Keratinocyte (primary cell): ENCODE results near the gene PTGS2.

Experiments
- EZH2 ChIP-seq: IDR thresholded peaks from one replicate; pipeline ENCODE4 v1.6.1; 2012; ENCODE audit warnings: inconsistent platforms, mild to moderate bottlenecking, low read length, moderate library complexity
- TF ChIP-seq, protein P1 (sequence below), 3 experiments: IDR thresholded peaks in 1 of 3; conservative IDR thresholded peaks in 1 of 3; optimal IDR thresholded peaks in 1 of 3; 2 replicates in 2 of 3; 3 replicates in 1 of 3; pipeline versions ENCODE3 to v1.5.1; 2011; ENCODE audit warnings: low read length in 3 of 3, mild to moderate bottlenecking in 3 of 3, moderate library complexity in 2 of 3, control low read depth in 1 of 3, inconsistent platforms in 1 of 3; ENCODE audit not compliant: insufficient read depth in 2 of 3; ENCODE audit errors: extremely low read depth in 1 of 3

DNA sequence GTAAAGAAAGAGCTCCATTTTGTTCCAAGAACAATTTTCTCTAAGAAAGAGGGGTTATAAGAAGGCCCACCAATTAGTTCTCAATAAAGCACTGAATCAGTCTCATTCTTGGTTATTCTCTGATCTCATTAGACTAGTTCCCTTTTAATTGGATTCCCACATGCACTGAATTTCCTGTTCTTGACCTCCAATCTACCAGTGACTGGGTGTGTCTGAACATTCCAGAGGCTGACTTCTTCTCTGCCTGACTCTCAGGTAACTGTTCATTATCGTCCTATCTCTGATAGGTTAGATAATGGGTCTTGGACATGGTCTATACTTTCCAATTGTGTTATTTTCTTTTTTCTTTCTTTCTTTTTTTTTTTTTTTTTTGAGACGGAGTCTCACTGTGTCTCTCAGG, 22.7 kb downstream of the PTGS2 start:
- TF ChIP-seq, protein P1, sequence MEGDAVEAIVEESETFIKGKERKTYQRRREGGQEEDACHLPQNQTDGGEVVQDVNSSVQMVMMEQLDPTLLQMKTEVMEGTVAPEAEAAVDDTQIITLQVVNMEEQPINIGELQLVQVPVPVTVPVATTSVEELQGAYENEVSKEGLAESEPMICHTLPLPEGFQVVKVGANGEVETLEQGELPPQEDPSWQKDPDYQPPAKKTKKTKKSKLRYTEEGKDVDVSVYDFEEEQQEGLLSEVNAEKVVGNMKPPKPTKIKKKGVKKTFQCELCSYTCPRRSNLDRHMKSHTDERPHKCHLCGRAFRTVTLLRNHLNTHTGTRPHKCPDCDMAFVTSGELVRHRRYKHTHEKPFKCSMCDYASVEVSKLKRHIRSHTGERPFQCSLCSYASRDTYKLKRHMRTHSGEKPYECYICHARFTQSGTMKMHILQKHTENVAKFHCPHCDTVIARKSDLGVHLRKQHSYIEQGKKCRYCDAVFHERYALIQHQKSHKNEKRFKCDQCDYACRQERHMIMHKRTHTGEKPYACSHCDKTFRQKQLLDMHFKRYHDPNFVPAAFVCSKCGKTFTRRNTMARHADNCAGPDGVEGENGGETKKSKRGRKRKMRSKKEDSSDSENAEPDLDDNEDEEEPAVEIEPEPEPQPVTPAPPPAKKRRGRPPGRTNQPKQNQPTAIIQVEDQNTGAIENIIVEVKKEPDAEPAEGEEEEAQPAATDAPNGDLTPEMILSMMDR (optimal IDR thresholded peaks at IDR 0.05 in 1 of 3, IDR thresholded peaks at IDR 0.05 in 1 of 3, conservative IDR thresholded peaks at IDR 0.05 in 1 of 3; ENCODE audit: extremely low read depth in 1 of 3, insufficient read depth in 2 of 3, low read length in 3 of 3), result no peak
- TF ChIP-seq EZH2, result no peak
